GM13976 (cell line): ENCODE measurements around the gene SOX6.
"Not testable (repeated sequence)": the region's sequence is repeated elsewhere in the genome, so short reads cannot be mapped to it uniquely, and the experiment has no call there.

ENCODE experiments used
- DNase-seq: peaks from one replicate; pipeline ENCODE4 v3.0.0; 2012; ENCODE audit warnings: low spot score
- CTCF ChIP-seq: IDR thresholded peaks from 2 replicates; pipeline ENCODE4 v1.5.1; 2012; ENCODE audit warnings: borderline replicate concordance, mild to moderate bottlenecking; ENCODE audit not compliant: insufficient read depth; ENCODE audit errors: extremely low read depth, missing control alignments, control extremely low read depth
- in situ Hi-C: fragments of 300-500 bp; cut with MboI; formaldehyde crosslinking; loops from one replicate; pipeline ENCODE4 v1.12.0; 2022; ENCODE audit warnings: low sequenced_read_pairs, mixed read lengths, inconsistent platforms; ENCODE audit not compliant: unreplicated experiment

SOX6 gene

GRCh38 chr11:16382186-16382585, 25.8 kb upstream of the SOX6 start:
- in situ Hi-C loops: no loop called here
- DNase-seq: no peak

GRCh38 chr11:16380941-16381568, 24.7 kb upstream of the SOX6 start:
- no peak for DNase-seq
- no peak for TF ChIP-seq CTCF
- in situ Hi-C loops: no loop called here

More at GRCh38 chr11:16382186-16382585, 25.8 kb upstream of the SOX6 start:
- TF ChIP-seq CTCF: no peak

- no peak for TF ChIP-seq CTCF
- no peak for DNase-seq
- in situ Hi-C loops: no loop called here
Measured at GRCh38 chr11:16378906-16379305, 22.6 kb upstream of the SOX6 start.

GRCh38 chr11:16377746-16378145, 21.4 kb upstream of the SOX6 start:
- no peak for TF ChIP-seq CTCF
- in situ Hi-C loops: no loop called here
- no peak for DNase-seq

- DNase-seq, in situ Hi-C loops: not testable (repeated sequence)
Measured at GRCh38 chr11:16375664-16376063, 19.3 kb upstream of the SOX6 start.

GRCh38 chr11:16373768-16374167, 17.4 kb upstream of the SOX6 start:
- no peak for TF ChIP-seq CTCF
- in situ Hi-C loops: no loop called here

GRCh38 chr11:16372355-16372754, 16.0 kb upstream of the SOX6 start:
- in situ Hi-C loops: no loop called here
- DNase-seq: no peak
- no peak for TF ChIP-seq CTCF

More at GRCh38 chr11:16373768-16374167, 17.4 kb upstream of the SOX6 start:
- no peak for DNase-seq
